AG04449 (cell line): ENCODE results near the gene DQX1.

Source experiments
- CTCF ChIA-PET: fragments of 350-600 bp; formaldehyde crosslinking; extraction: SDS; loops from one replicate; lab custom pipeline; 2021; ENCODE audit warnings: antibody characterized with exemption; lab: Yijun Ruan, JAX
- POLR2A ChIA-PET: fragments of 400-600, 350-600 bp; formaldehyde crosslinking; extraction: SDS; loops from one replicate; lab custom pipeline; 2020; ENCODE audit warnings: antibody characterized with exemption, inconsistent platforms; lab: Yijun Ruan, JAX
- DNase-seq: peaks from one replicate; pipeline ENCODE4 v3.0.0-alpha.2; 2010; ENCODE audit warnings: low read depth, low spot score
- H3K4me3 ChIP-seq: 2 replicates; pipeline ENCODE4 v1.5.1; 2011; ENCODE audit warnings: low read depth, mild to moderate bottlenecking, control low read depth, low read length
- CTCF ChIP-seq: IDR thresholded peaks from one replicate; pipeline ENCODE4 v1.5.1; 2011; ENCODE audit warnings: mild to moderate bottlenecking, moderate library complexity, low read length, control low read depth, inconsistent platforms; ENCODE audit not compliant: insufficient read depth; ENCODE audit errors: missing control alignments

Gene DQX1

DNA sequence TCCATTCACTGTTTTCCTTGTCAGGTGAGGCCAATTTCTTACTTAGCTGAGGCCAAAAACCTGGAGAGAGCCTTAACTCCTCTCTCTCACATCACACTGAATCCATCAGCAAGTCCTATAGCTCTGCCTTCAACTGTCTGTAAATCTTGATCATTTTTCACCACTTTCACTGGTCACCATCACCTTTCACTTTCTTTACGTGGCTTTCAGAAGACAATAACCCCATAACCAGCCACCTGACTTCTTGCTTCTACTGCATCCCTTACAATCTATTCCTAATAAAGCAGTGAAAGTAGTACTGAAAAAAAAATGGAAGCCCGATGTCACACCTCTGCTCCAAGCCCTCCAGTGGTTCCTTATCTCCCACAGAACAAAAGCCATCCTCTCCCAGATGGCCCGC lies 20.0 kb upstream of the DQX1 start:
- H3K4me3 ChIP-seq, result no peak overlapping the region
- CTCF ChIA-PET, result interaction anchor here (1.1 to 1.9 kb wide), 4 partner anchors 12 to 43 kb away, joined by 4 to 7 read pairs (median 5); no protein-coding TSS in a partner anchor
- POLR2A ChIA-PET, result interaction anchor here (0.7 kb wide), 1 partner anchor 38 kb away, joined by 3 read pairs; no protein-coding TSS in a partner anchor
- DNase-seq, result no peak
- no peak for TF ChIP-seq CTCF

DNA sequence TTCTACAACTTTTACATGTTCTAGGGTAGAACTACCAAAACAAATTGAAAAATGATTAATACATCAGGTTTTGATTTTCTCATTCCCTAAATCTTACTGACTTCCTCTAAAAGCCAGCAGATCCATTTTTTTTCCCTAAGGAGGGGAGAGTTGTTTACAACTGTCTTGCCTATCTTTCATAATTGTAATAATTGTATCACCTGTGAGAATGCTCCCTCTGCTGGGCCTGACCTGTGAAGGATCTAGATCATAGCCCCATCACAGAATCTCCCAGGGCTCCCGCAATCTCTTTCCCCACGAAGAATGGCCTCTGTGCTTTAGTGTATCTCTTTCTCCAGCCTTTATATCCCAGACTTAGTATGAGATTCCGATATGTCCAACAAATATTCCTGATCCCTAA lies 18.6 kb upstream of the DQX1 start:
- POLR2A ChIA-PET, result no interaction called here
- no peak for DNase-seq
- CTCF ChIA-PET, result interaction anchor here (1.3 to 1.9 kb wide), 4 partner anchors 13 to 44 kb away, joined by 3 to 7 read pairs (median 5); no protein-coding TSS in a partner anchor
- TF ChIP-seq CTCF, result no peak
- no peak overlapping the region for H3K4me3 ChIP-seq

DNA sequence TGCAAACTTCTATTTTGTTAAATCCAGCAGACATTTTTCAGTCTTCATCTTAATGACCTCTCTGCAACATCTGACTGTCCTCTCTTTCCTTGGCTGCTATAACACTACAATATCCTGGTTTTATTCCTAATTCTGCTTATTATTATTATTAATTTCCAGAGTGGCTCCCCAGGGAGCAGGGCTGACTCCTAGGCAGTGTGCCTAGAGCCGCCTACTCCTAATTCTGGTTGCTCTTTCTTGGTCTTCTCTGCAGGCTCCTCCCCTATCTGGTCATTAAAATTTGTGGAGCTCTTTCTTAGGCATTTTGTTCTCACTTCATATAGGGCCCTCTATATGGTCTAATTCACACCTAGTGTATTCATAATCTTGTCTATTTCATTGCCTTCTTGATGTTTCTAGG lies 16.9 kb upstream of the DQX1 start:
- TF ChIP-seq CTCF, result no peak
- no peak overlapping the region for H3K4me3 ChIP-seq
- POLR2A ChIA-PET, result interaction anchor here (0.7 kb wide), 1 partner anchor 13 kb away, joined by 4 read pairs; no protein-coding TSS in a partner anchor
- DNase-seq, result no peak
- CTCF ChIA-PET, result interaction anchor here (0.6 to 1.2 kb wide), 4 partner anchors 10 to 44 kb away, joined by 3 to 7 read pairs (median 4); partner anchors contain the start of gene LOXL3

DNA sequence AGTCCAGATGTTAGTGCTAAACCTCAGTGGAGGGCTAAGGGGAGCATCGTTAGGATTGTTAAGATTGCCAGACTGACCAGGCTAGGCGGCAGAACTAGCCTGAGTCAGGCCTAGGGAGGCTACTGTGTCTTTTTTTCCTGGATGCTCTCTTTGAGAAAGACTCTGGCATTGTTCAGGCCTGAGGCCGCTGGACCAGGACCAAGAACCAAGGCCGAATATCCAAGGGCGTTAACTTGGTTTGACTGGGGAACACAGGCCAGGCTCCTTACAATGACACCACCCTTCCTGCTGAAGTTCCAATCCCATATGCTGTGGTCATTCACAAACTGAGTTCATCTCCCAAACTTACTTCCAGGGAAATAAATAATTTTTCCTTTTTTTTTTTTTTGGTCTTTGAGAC lies 14.3 kb upstream of the DQX1 start:
- CTCF ChIA-PET, result interaction anchor here (3.0 to 4.3 kb wide), 2 partner anchors 9 to 47 kb away, joined by 18 to 44 read pairs; partner anchors contain the start of genes AUP1 and HTRA2
- POLR2A ChIA-PET, result no interaction called here
- no peak for TF ChIP-seq CTCF
- no peak for DNase-seq
- H3K4me3 ChIP-seq, result no peak overlapping the region

GRCh38 chr2:74538881-74539339 lies 12.9 kb upstream of the DQX1 start:
- CTCF ChIA-PET, result interaction anchor here (3.0 to 4.3 kb wide), 2 partner anchors 8 to 48 kb away, joined by 18 to 44 read pairs; partner anchors contain the start of genes AUP1 and HTRA2

More at GRCh38 chr2:74538881-74539339, 12.9 kb upstream of the DQX1 start:
- POLR2A ChIA-PET, result interaction anchor here (1.7 kb wide), 1 partner anchor 9 kb away, joined by 4 read pairs; the partner anchor contains the start of genes AUP1 and HTRA2
- no peak overlapping the region for H3K4me3 ChIP-seq
- no peak for DNase-seq
- no peak for TF ChIP-seq CTCF
